ENCODE results near the gene MAP1LC3A.

DNA sequence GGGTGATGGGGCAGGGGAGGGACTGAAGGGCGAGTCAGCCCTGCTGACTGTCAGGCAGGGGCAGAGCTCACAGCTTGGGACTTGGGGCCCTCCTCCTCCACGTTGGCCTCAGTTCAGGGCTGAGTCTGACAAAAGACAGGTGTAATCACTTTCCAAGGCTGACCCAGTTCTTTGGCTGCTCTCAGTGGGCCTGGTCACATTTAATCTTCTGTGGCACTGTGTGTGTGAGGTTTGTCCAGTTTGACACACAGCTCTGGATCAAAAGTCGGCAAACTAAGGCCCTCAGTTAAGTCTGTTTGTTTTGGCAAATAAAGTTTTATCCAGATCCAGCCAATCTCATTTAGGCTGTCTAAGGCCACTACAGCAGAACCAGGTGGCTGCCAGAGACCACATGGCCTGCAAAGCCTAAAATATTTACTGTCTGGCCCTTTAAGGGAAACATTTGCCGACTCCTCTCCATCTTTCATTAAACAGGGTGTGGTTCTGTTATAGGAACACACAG lies 5.1 kb upstream of the MAP1LC3A start:
- TF ChIP-seq POLR2A (IDR thresholded peaks at IDR 0.05) (no peak), CTCF (IDR thresholded peaks at IDR 0.05) (no peak), POLR2AphosphoS5 (IDR thresholded peaks at IDR 0.05; ENCODE audit: insufficient read depth in 1 of 2, low read depth in 1 of 2) (no peak)

Measured in vagina (tissue), 2 donors.